Measurements from ENCODE around the gene CACNA1H.

DNA sequence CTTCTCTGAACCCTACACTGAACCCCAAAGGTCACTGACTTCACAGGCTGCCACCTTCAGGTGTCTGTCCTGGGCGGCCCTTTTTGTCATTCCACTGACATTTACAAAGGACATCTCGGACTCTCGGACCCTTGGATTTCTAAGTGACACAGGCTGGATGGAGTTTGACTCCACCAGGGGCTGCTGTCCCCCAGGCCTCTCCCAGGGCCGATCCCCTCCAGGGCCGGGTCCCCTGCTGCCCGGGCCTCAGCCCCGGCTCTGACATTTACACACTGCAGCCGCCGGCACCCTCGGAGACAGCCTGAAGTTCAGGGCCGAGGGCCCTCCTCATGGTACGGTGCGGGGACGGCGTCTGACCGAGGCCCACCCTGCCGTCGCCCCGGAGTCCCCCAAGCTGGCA is 24.1 kb downstream of the CACNA1H start:
- TF ChIP-seq, protein P1, sequence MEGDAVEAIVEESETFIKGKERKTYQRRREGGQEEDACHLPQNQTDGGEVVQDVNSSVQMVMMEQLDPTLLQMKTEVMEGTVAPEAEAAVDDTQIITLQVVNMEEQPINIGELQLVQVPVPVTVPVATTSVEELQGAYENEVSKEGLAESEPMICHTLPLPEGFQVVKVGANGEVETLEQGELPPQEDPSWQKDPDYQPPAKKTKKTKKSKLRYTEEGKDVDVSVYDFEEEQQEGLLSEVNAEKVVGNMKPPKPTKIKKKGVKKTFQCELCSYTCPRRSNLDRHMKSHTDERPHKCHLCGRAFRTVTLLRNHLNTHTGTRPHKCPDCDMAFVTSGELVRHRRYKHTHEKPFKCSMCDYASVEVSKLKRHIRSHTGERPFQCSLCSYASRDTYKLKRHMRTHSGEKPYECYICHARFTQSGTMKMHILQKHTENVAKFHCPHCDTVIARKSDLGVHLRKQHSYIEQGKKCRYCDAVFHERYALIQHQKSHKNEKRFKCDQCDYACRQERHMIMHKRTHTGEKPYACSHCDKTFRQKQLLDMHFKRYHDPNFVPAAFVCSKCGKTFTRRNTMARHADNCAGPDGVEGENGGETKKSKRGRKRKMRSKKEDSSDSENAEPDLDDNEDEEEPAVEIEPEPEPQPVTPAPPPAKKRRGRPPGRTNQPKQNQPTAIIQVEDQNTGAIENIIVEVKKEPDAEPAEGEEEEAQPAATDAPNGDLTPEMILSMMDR (IDR thresholded peaks at IDR 0.05) = no peak; the same call in 1 of the 2 replicates
- no peak for TF ChIP-seq TCF7L2 (IDR thresholded peaks at IDR 0.05; ENCODE audit: low read depth, low read length)
